ENCODE measurements around the gene MTRFR.
"Not testable (repeated sequence)": the region's sequence is repeated elsewhere in the genome, so short reads cannot be mapped to it uniquely, and the experiment has no call there.

Gene MTRFR

GRCh38 chr12:123248996-123249741, 15.9 kb downstream of the MTRFR start:
- not testable (repeated sequence) for DNase-seq (ENCODE audit: low read depth)

- DNase-seq (ENCODE audit: low read depth), result no peak
These were observed 17.5 kb downstream of the MTRFR start for GRCh38 chr12:123250471-123251383.

- DNase-seq (ENCODE audit: low read depth), result no peak
These were observed 18.3 kb downstream of the MTRFR start for GRCh38 chr12:123251403-123252076.

GRCh38 chr12:123252365-123252764, 19.1 kb downstream of the MTRFR start:
- DNase-seq (ENCODE audit: low read depth), result not testable (repeated sequence)

- DNase-seq (ENCODE audit: low read depth), result no peak
These were observed 20.6 kb downstream of the MTRFR start for GRCh38 chr12:123253641-123254459.

GRCh38 chr12:123254853-123255446, 21.7 kb downstream of the MTRFR start:
- DNase-seq (ENCODE audit: low read depth), result no peak

- DNase-seq (ENCODE audit: low read depth), result no peak
These were observed 25.4 kb downstream of the MTRFR start for GRCh38 chr12:123258593-123258992.

GRCh38 chr12:123260081-123260480, 26.8 kb downstream of the MTRFR start:
- DNase-seq (ENCODE audit: low read depth), result no peak

GRCh38 chr12:123261196-123261595, 28.0 kb downstream of the MTRFR start:
- no peak for DNase-seq (ENCODE audit: low read depth)

- no peak for DNase-seq (ENCODE audit: low read depth)
These were observed 30.1 kb downstream of the MTRFR start for GRCh38 chr12:123263196-123263817.

- DNase-seq (ENCODE audit: low read depth), result no peak
These were observed 31.4 kb downstream of the MTRFR start for GRCh38 chr12:123264642-123265041.

GRCh38 chr12:123265851-123266678, 32.8 kb downstream of the MTRFR start:
- no peak for DNase-seq (ENCODE audit: low read depth)

GRCh38 chr12:123266679-123267277, 33.5 kb downstream of the MTRFR start:
- DNase-seq (ENCODE audit: low read depth), result no peak

GRCh38 chr12:123267335-123267920, 34.2 kb downstream of the MTRFR start:
- no peak for DNase-seq (ENCODE audit: low read depth)

GRCh38 chr12:123267991-123268843, 35.0 kb downstream of the MTRFR start:
- DNase-seq (ENCODE audit: low read depth), result no peak

- DNase-seq (ENCODE audit: low read depth), result no peak
These were observed 35.6 kb downstream of the MTRFR start for GRCh38 chr12:123268850-123269249.

- no peak for DNase-seq (ENCODE audit: low read depth)
These were observed 36.2 kb downstream of the MTRFR start for GRCh38 chr12:123269395-123269892.

GRCh38 chr12:123269896-123270213, 36.6 kb downstream of the MTRFR start:
- DNase-seq (ENCODE audit: low read depth), result no peak

Measured in stimulated activated CD8-positive, alpha-beta memory T cell treated with anti-CD3 and anti-CD28 coated beads, Interleukin-4, amount 100 ng/mL, for 24 hours (primary cell).